Spleen (tissue), 7 donors: ENCODE measurements around the gene PTPN9.

ENCODE experiments used
- CTCF ChIP-seq, 11 experiments: fragments of 200-600 bp in 7 of 11; fragments of 450-650 bp in 4 of 11; sonication (generic) in 4 of 11; IDR thresholded peaks in 8 of 11; conservative IDR thresholded peaks in 3 of 11; 1 replicate in 7 of 11; 2 replicates in 4 of 11; pipeline versions ENCODE4 v1.4.0 to v1.8.0; 2016 to 2021; ENCODE audit warnings: antibody characterized with exemption in 11 of 11, inconsistent platforms in 4 of 11, mild to moderate bottlenecking in 1 of 11
- POLR2A ChIP-seq, 3 donors: fragments of 450-650 bp; IDR thresholded peaks; one replicate each; pipeline ENCODE4 v1.5.1; 2017; ENCODE audit warnings: antibody characterized with exemption in 3 of 3, mild to moderate bottlenecking in 1 of 3
- donor health status: DM: no; HTN: no; CAD: no; lungs with moderate emphysema.
- donor health status: DM: no; HTN: no; CAD: no.
- donor health status: DM: no; HTN: no; CAD: no.

- TF ChIP-seq CTCF (IDR thresholded peaks at IDR 0.05 in 8 of 11, conservative IDR thresholded peaks at IDR 0.05 in 3 of 11), result peak in 1 of 11 experiments; percentile 13
- TF ChIP-seq POLR2A (IDR thresholded peaks at IDR 0.05), result no peak
Measured at GRCh38 chr15:75455982-75456531, 123.1 kb downstream of the PTPN9 start.
